ENCODE data around the gene OR52E8.

GRCh38 chr11:5807580-5807979 lies 49.9 kb downstream of the OR52E8 start:
- TF ChIP-seq SIN3A (IDR thresholded peaks at IDR 0.05; ENCODE audit: low read depth, low read length) (no peak), ZNF274 (IDR thresholded peaks at IDR 0.05; ENCODE audit: insufficient read depth, insufficient read length) (no peak), CREB1 (IDR thresholded peaks at IDR 0.05; ENCODE audit: low read depth) (no peak), NR2F1 (conservative IDR thresholded peaks at IDR 0.05) (no peak), SREBF2 (IDR thresholded peaks at IDR 0.05; ENCODE audit: low read length) (no peak), BMI1 (IDR thresholded peaks at IDR 0.05; ENCODE audit: borderline replicate concordance) (no peak), REST (IDR thresholded peaks at IDR 0.05; ENCODE audit: low read depth, low read length) (no peak), POLR2AphosphoS2 (IDR thresholded peaks at IDR 0.05; ENCODE audit: low read depth, low read length) (no peak), FOXK2 (IDR thresholded peaks at IDR 0.05) (no peak), CTCF (IDR thresholded peaks at IDR 0.05 in 2 of 3, conservative IDR thresholded peaks at IDR 0.05 in 1 of 3; ENCODE audit: control insufficient read depth in 2 of 3, extremely low read depth in 1 of 3, insufficient read depth in 1 of 3, low read depth in 3 of 3, low read length in 3 of 3) (no peak), ASH2L (IDR thresholded peaks at IDR 0.05; ENCODE audit: borderline replicate concordance, low read depth) (no peak), KDM1A (IDR thresholded peaks at IDR 0.05; ENCODE audit: borderline replicate concordance) (no peak)

Data from GM12878 (cell line).